GM18873 (cell line): ENCODE data around the gene MDC1.
A peak's percentile ranks its signal among the peaks of the same experiment; 100 is the strongest.

ENCODE experiments used
- ATAC-seq: cut with Tn5 transposase; IDR thresholded peaks from one replicate; pipeline ENCODE4 v1.9.1; 2021; ENCODE audit warnings: mild to moderate bottlenecking, moderate library complexity, moderate number of reproducible peaks; ENCODE audit not compliant: unreplicated experiment, low FRiP score

The MDC1 gene

DNA sequence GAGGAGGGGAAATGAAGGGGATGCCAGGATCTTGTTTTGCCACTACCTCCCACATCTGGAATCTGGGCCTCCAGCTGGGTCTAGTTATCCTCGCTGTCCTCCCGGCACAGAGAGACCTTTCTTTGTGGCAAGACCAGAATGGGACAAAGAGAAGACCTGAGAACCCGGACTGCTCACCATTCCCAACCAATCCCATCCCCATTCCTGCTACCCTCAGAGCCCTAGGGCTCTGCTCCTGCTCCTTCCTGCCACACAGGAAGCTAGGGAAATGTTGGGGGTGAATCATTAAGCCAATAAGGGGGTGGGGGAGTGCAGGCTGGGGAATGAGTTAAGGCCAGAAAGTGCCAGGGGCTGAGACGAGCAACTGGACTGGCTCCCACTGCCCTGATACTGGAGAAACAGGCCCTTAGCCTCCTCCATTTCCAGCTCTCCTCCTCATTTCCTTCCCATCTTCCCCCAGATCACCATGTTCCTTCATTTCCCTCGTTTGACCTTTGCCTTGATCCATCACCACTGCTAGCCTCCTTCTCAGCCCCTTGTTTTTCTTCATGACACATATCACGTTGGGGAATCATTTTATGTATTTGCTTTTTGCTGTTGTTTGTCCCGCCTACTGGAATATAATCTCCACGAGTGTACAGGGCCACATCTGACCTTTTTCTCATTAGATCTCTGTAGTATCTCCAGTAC lies 31.9 kb upstream of the MDC1 start:
- ATAC-seq = no peak

DNA sequence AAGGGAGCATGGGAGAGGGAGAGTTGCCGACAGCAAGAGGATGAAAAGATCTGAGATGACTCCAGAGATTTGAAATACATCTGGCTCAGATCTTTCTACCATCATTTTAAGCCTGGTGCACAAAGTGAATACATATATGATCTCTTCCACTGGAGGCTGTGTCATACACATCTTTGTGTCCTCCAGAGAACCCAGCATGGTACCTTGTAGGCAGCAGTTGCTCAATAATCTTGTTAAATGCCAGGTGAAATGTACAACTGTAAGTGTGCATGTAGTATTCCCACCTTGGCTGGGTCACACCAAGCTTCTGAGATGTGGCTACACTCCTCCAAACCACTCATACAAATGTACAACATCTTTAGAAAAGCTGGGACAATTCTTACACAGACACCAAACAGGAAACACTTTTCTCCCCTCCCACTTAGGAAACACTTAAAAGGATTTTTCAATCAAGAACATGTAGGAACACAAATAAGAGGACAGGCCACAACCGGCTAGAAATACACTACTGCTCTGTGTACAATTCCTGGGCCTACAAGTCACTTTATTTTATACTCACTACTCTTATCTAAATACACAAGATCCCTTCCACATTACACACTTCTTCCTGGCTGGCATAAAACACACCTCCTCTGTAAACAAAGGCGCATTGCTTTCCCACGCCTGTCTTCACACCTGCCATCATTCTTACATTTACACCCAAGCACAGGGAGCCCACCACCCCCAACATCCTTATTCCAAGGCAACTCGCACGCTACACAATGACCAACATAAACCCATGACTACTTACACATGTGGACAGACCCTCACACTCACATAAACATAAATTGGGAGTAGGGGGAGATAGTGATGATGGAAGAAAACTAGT lies 31.1 kb upstream of the MDC1 start:
- no peak for ATAC-seq

DNA sequence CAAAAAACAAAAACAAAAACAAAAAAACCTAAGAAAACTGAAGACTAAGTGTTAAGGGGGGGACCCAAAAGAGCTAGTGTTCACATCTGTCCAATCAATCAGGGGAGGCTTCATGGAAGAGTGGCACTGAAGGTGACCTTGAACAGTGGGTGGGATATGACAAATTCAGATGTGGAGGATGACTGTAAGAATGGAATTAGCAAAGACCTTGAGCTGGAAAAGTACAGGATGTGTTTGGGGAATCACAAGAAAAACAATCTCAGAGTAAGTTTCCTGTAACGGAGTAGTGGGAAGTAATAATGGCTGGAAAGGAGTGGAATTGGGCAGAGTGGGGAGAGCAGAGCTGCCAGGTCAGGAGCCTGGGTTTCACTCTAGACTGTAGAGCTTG lies 30.2 kb upstream of the MDC1 start:
- no peak for ATAC-seq

DNA sequence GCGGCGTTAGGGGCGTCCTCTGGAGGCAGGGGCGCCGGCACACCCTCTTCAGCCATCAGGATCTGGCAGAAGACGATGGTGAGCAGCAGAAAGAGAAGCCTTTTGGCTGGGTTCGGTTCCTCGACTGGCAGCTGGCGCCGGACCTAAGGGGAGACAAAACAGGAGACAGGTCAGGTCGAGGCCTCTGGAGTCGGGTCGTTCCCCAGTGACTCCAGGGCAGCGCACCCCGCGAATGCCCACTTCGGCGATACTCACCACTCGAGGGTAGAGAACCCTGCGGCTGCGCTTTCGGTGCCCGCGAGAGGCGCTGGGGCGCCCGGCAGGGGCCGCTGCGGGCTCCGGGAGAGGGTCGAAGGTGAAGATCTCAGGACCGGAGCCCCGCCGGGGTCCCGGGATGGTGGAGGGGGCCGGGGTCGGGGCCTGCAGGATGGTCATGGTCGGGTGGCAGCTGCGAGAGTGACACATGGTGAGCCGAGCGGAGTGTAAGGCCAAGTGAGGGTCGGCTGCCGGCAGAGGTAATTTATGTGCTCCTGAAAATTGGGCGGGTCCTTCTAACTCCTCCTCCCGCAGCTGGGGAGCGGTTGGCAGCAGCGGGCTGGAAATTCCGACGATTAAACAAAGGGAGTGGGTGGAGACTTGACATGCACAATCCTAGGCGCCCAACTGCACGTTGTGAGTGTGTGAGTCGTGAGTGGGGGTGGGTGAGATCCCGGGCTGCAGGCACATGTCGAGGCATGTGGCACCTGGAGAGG lies 27.1 kb upstream of the MDC1 start, which contains the start of gene IER3:
Gene IER3, minus strand, starts transcription at position 494 of the 752 bp plus-strand sequence. Its CDS starts 29 bp downstream, at position 465.
- no peak for ATAC-seq

DNA sequence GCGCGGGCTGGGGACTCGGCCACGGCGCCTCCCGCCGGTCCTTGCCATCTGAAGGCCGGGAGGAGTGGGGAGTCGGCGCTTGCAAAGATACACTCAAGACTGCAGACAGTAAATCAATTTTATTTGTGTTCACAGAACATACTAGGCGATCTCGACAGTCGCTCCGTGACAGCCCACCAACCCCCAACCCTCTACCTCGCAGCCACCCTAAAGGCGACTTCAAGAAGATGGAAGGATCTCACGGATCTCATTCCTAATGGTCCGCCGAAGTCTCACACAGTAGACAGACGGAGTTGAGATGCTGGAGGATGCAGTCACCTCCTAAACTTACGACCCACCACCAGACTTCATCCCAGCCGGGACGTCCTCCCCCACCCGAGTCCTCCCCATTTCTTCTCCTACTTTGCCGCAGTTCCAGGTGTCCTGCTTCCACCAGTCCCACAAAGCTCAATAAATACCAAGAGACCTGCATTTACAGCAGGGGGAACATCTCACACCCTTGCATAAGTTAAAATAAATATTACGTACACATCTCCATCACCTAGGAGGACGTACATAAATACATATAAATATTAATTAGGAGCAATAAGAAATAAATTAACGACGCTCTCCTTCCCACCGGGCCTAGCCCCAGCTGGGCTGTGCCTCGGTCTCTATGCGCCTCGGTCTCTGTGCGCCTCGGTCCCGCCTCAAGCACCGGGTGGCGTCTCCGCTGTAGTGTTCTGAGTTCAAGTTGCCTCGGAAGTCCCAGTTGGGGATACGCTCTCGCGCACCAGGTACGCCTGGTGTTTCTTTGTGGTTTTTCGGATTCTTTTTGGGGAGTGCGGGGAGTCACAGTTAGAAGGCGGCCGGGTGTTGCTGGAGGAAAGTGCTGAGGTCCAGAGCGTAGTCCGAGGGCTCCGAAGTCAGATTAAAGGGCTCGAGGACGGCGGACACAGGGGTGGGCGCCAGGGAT lies 26.3 kb upstream of the MDC1 start:
- ATAC-seq = peak; percentile 9

DNA sequence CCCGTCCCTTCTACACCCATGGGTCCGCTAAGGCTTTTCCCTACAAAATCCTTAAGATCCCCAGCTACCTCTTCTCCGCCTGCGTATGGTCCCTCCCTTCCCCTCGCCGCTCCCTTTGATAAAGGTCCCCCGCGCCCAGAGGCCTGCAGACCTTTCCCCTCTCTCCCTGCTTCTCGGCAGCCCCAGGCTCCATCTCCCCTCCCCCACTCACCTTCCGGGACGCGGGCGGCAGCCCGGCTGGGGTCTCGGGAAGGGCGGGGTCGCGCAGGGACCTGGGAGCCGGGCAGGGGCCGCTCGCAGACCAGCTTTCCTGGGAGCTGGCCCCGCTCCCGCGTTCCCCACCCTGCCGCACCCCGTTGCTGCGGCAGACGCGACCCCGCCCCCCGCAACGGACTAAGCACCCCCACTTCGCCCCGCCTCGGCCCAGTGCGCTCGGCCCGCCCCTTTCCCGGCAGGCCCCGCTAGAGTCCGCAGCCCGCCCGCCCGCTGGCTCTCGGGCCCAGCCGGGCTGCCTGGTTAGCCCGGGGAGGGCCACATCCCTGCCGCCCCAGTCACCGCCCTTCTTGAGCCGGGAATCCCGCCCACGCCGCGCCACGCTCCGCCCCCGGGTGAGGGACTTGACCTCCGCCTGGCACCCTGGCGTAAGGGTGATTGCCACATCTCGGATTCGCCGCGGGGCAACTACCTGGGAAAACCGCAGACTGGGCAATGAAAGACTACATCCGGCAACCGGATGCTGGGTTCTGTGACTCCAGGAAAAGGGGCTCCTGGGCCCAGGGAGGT lies 25.4 kb upstream of the MDC1 start, which contains the start of gene FLOT1:
Gene FLOT1, minus strand, starts transcription at position 372 of the 783 bp plus-strand sequence. CDS start 498 bp downstream, outside the sequence.
- ATAC-seq = peak; percentile 50

DNA sequence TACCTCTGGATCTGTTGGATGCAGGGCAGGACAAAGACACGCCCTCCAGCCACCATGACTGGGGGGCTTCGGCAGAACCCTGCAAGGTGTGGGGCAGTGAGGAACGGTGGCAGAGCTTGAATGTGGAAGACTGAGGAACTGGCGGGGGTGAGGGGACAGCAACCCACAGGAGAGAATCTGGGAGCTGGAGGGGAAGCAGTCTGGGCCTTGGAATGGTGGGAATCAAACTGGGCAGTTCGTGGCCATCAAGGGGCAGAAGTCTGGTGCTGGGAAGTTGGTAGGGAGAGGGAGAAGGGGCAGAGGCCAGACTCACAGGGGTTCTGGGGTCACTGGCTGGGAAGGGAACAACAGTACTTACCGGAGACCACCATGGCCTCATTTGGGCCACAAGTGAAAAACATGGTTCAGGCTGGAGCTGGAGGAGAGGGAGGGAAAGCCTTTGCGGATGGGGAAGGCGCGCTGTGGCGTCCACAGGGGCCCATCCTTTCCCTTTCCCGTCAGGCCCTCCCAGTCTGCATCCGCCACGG lies 24.8 kb upstream of the MDC1 start:
- peak; percentile 2 for ATAC-seq

DNA sequence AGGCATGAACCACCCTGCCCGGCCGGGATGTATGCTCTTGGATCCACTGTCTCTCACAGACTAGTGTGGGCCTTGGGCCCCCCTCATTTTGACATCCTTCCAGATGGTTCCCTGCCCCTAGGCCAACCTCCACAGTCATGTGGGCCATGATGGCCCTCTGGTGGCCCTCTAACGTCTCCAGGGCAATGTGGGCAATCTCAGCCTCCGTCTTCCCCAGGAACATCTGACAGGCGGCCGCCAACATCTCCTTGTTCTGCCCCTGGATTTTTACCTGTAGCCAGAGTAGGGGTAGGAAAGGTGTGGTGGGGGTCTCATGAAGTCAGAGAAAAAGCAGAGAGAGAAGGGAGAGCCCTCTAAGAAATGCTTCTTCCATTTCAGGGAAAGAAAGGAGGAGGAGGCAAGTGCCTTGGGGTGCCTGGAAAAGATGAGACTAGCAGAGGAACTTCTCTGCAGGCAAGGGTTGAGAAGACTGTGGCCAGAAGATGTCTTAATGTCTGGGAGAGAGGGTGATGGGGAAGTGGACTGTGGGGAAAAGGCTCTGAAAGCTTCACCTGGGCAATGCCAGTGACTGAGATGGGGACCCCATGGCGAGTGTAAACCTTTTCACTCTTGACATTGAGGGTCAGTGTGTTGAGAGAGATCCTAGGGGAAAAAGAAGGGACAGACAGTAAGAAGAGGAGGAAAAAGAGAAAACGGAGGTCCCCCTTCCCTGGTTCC lies 24.1 kb upstream of the MDC1 start:
- ATAC-seq = no peak

DNA sequence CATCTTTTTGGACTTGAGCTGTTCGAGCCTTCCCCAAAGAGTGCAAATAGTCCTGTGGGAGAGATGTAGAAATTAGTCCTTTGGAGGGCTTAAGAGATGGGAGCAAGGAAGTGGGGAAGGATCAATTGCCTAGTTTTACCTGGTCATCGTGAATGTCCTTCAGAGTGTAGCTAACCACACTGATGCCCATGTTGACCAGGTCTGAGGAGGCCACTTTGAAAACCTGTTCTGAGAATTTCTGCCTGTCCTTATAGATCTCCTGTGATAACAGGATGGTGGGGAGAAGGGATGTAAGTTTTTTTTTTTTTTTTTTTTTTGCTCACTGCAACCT lies 23.4 kb upstream of the MDC1 start:
- no peak for ATAC-seq

DNA sequence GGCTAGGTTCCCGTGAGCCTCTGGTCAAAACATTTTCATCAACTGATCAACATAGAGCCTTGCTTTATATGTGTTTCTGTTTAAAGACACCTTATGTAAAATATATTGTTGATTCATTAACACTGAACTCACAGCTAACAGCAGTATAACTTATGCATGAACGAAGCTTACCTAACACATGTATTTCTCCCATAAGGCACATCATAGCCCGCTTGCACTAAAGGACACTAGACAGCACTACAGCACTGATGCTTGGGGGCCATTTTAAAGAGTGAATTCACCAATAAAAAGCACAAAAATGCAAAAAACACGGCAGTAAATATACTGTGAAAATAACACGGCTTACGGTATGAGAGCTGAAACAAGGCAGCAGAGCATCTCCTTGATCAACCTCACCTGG lies 21.5 kb upstream of the MDC1 start:
- no peak for ATAC-seq

DNA sequence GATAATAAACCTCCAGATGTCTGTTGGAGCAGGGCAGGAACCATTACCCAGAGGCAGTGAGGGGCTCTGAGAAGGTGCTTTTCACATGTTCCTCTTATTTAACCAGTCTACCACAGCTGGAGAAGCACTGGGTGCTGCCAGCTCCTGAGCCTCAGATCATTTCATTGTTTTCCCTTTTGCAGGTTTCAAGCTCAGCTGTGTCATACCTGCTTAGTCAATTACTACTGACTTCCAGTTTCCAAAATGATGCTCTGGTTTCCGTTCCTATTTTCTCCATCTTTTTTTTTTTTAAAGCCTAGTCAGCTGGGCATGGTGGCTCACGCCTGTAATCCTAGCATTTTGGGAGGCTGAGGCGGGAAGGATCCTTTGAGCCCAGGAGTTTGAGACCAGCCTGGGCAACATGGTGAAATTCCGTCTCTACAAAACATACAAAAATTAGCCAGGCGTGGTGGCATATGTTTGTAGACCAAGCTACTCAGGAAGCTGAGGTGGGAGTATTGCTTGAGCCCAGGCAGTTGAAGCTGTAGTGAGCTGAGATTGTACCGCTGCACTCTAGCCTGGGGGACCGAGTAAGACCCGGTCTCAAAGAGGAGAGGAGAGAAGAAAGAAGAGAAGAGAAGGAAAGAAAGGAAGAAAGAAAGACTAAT lies 18.7 kb upstream of the MDC1 start:
- ATAC-seq = no peak

DNA sequence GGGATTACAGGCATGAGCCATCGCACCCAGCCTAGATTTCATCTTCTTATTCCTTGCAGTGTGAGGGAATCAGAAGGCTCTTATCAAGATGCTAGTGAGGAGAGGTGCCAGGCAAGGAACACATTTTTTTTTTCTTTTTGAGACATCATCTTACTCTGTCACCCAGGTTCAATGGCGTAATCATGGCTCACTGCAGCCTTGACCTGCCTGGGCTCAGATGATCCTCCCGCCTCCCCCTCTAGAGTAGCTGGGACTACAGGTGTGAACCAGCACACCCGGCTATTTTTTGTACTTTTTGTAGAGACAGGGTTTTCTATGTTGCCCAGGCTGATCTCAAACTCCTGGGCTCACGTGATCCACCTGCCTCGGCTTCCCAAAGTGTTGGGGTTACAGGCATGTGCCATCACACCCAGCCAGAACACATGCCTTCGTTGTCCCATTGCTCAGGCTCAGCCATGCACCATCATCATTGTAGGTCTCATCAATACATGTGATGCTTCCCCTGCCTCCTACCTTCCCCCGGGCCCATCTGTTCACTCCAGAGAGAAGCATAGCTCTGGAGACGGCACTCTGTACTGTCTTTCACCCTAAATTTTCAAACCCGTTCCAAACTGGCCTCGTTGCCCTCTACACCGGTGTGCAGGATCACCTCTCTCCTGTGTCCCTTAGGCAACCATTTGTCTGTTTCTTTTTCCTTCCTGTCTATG lies 15.3 kb upstream of the MDC1 start:
- ATAC-seq = no peak

DNA sequence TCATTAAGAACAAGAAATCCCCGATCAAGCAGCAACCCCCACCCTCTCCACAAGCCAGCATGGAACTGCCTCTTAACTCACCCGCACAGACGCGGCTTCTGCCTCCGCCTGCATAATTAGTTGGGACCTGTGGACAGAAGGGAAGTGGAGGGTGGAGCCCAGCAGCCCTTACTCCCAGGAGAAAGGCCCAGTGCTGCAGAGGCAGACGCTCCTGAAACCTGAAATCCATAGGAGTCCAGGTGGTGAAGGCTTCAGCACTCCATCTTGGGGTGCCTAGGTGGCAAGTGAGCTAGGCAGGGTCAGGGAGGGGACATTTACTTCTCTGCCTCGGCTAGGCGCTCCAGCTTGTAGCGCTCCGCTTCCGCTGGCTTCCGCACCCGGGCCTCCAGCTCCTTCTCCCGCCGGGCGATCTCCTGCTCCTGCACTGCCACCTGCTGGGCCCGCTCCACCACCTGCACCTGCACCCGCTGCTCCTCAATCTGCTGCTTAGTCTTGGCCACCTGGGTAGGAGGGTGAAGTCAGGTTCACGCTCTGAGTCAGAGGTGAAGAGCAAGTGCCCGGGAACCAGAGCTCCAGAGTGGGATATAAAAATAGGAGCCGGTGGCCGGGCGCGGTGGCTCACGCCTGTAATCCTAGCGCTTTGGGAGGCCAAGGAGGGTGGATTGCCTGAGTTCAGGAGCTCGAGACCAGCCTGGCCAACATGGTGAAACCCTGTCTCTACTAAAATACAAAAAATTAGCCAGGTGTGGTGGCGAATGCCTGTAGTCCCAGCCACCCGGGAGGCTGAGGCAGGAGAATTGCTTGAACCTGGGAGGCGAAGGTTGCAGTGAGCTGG lies 13.7 kb upstream of the MDC1 start:
- no peak for ATAC-seq

DNA sequence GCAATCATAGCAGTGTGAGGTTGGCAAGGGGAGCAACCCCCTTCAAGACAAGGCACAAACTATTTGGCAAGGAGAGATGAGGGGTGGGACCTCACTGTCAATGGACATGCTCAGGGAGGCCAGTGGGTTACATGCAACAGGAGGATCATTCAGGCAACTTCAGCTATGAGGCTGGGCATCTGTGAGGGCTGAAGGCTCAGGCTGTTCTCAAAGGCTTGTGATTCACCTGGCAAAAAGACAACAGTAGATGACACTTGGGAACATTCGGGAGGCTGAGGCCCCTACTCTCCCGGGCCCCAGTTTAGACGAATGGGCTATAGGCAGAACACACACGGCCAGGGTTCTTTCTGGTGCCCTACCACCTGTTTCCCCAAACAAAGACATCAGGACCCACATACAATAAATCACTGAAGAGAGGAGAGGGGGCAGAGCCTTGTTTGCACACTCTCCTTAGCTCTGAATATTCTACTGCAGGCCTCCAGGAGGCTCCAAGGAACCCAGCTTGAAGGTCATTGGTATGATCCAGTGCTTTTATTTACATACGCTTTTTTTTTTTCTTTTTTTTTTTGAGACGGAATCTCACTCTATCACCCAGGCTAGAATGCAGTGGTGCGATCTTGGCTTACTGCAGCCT lies 11.0 kb upstream of the MDC1 start:
- no peak for ATAC-seq

DNA sequence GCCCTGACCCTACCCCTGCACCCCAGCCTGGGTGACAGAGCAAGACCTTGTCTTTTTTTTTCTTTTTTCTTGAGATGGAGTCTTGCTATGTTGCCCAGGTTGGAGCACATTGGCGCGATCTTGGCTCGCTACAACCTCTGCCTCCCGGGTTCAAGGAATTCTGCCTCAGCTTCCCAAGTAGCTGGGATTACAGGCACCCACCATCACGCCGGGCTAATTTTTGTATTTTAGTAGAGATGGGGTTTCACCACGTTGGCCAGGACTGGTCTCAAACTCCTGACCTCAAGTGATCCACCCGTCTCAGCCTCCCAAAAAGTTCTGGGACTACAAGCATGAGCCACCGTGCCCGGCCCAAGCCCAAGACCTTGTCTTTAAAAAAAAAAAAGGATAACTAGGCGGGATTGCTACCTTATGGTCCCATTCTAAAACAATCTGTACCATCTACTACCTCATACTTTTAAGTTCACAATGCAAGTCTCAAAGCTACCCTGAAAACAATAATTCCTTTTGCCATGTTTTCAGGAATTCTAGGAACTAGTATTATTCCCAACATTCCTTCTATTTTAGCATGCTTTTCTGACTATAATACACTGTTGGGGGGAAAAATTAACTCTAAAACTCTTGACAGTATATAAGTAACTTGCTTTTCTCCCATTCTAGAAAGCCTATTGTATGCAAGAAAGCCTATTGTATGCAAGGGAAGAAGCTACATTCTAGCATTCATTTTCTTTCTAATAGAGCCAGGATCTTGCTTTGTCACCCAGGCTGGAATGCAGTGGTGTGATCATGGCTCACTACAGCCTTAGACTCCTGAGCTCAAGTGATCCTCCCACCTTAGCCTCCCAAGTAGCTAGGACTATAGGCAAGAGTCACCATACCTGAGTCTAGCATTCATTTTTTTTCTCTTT lies 9.7 kb upstream of the MDC1 start:
- no peak for ATAC-seq
